Transverse colon (tissue), 4 donors: Measurements from ENCODE around the gene CCL13.

ENCODE experiments used
- CTCF ChIP-seq, 5 experiments: fragments of 200-600 bp in 3 of 5; fragments of 450-650 bp in 2 of 5; sonication (generic) in 3 of 5; IDR thresholded peaks; 1 replicate in 2 of 5; 2 replicates in 3 of 5; pipeline ENCODE4 v1.5.1; 2016 to 2017; ENCODE audit warnings: antibody characterized with exemption in 5 of 5, inconsistent platforms in 3 of 5, mild to moderate bottlenecking in 2 of 5, moderate library complexity in 1 of 5
- EP300 ChIP-seq: sonication (generic); formaldehyde crosslinking; IDR thresholded peaks from one replicate; pipeline ENCODE4 v1.6.1; 2017; ENCODE audit warnings: antibody characterized with exemption, low read depth
- POLR2A ChIP-seq: fragments of 450-650 bp; IDR thresholded peaks from one replicate; pipeline ENCODE4 v1.6.1; 2016; ENCODE audit warnings: antibody characterized with exemption, mild to moderate bottlenecking, moderate library complexity
- POLR2AphosphoS5 ChIP-seq, 3 donors: sonication (generic); formaldehyde crosslinking; IDR thresholded peaks; one replicate each; pipeline ENCODE4 v1.6.1; 2016; ENCODE audit warnings: antibody characterized with exemption in 3 of 3

GRCh38 chr17:34347063-34347462, 9.2 kb upstream of the CCL13 start:
- TF ChIP-seq EP300 (no peak), CTCF (IDR thresholded peaks at IDR 0.05) (no peak), POLR2AphosphoS5 (IDR thresholded peaks at IDR 0.05) (no peak), POLR2A (no peak)
